HG03045 (cell line): Measurements from ENCODE around the gene CHSY1.

Experiments used
- ATAC-seq: cut with Tn5 transposase; IDR thresholded peaks from one replicate; pipeline ENCODE4 v1.9.1; 2021; ENCODE audit warnings: mild to moderate bottlenecking, moderate library complexity; ENCODE audit not compliant: unreplicated experiment

The CHSY1 gene

GRCh38 chr15:101213570-101213969, 38.3 kb downstream of the CHSY1 start:
- no peak for ATAC-seq

GRCh38 chr15:101213147-101213546, 38.7 kb downstream of the CHSY1 start:
- no peak for ATAC-seq

- ATAC-seq, result no peak
Measured at GRCh38 chr15:101211897-101212296, 40.0 kb downstream of the CHSY1 start.

- ATAC-seq, result no peak
Measured at GRCh38 chr15:101210466-101210865, 41.4 kb downstream of the CHSY1 start.

- no peak for ATAC-seq
Measured at GRCh38 chr15:101210058-101210457, 41.8 kb downstream of the CHSY1 start.

GRCh38 chr15:101209285-101209845, 42.5 kb downstream of the CHSY1 start:
- ATAC-seq, result no peak

- no peak for ATAC-seq
Measured at GRCh38 chr15:101207867-101208288, 44.0 kb downstream of the CHSY1 start.

GRCh38 chr15:101206176-101206591, 45.7 kb downstream of the CHSY1 start:
- ATAC-seq, result no peak

GRCh38 chr15:101204739-101205535, 46.9 kb downstream of the CHSY1 start:
- no peak for ATAC-seq

GRCh38 chr15:101203607-101204189, 48.1 kb downstream of the CHSY1 start:
- no peak for ATAC-seq

- no peak for ATAC-seq
Measured at GRCh38 chr15:101203029-101203573, 48.7 kb downstream of the CHSY1 start.

GRCh38 chr15:101201411-101202174, 50.3 kb downstream of the CHSY1 start:
- ATAC-seq, result no peak

GRCh38 chr15:101200181-101200580, 51.7 kb downstream of the CHSY1 start:
- ATAC-seq, result no peak

GRCh38 chr15:101198800-101199199, 53.0 kb downstream of the CHSY1 start:
- no peak for ATAC-seq

GRCh38 chr15:101198031-101198575, 53.7 kb downstream of the CHSY1 start:
- no peak for ATAC-seq

GRCh38 chr15:101194546-101195125, 57.2 kb downstream of the CHSY1 start:
- ATAC-seq, result no peak

- no peak for ATAC-seq
Measured at GRCh38 chr15:101193806-101194545, 57.9 kb downstream of the CHSY1 start.

- ATAC-seq, result no peak
Measured at GRCh38 chr15:101193120-101193644, 58.7 kb downstream of the CHSY1 start.

GRCh38 chr15:101192081-101192480, 59.8 kb downstream of the CHSY1 start:
- ATAC-seq, result no peak

GRCh38 chr15:101191242-101191641, 60.6 kb downstream of the CHSY1 start:
- ATAC-seq, result no peak
